ENCODE results near the gene PAX7. TPM values are rescaled to one million over a fixed set of nuclear protein-coding genes. Genes with fewer than 3 reads are reported as not detected.

Gene PAX7
- total and polyA plus RNA-seq, 9 of the 15 experiments (the other 6 are each of a cell fraction or from before 2014, with no cell fraction given) = not detected

GRCh38 chr1:18725231-18725895 lies 94.7 kb downstream of the PAX7 start:
- POLR2A ChIA-PET = interaction anchor here (0.6 to 1.9 kb wide), 3 partner anchors 7 to 92 kb away, joined by 3 to 5 read pairs (median 4); no protein-coding TSS in a partner anchor
- CTCF ChIA-PET (ENCODE audit: low intra/inter-chr PET ratio) = no interaction called here
- 2% methylated on average over 20 of the region's 24 CpGs for WGBS (ENCODE audit: insufficient coverage, low coverage, missing lambda C conversion rate)
- no peak for TF ChIP-seq E2F6 (IDR thresholded peaks at IDR 0.05; ENCODE audit: borderline replicate concordance in 1 of 2, extremely low read depth in 1 of 2, insufficient read depth in 1 of 2, insufficient read length in 1 of 2, low read depth in 1 of 2, low read length in 1 of 2, poor library complexity in 1 of 2, severe bottlenecking in 1 of 2)
- TF ChIP-seq CREB5 (CRISPR knock-in tag; IDR thresholded peaks at IDR 0.05) = no peak
- TF ChIP-seq ZNF263 (CRISPR knock-in tag; IDR thresholded peaks at IDR 0.05; ENCODE audit: borderline replicate concordance) = peak; percentile 80
- TF ChIP-seq IRF1 (CRISPR knock-in tag; IDR thresholded peaks at IDR 0.05; ENCODE audit: borderline replicate concordance) = no peak
- FAIRE-seq (no peak), ATAC-seq (no peak), DNase-seq (ENCODE audit: extremely low read depth in 1 of 4, low spot score in 3 of 4) (no peak)
- intact Hi-C loops (cut with micrococcal nuclease) = no loop called here
- Histone ChIP-seq H4K20me1 (replicated peaks; ENCODE audit: control insufficient read depth, insufficient read depth, low read length) (peaks cover 11% of the 10 kb centered on the region; the same call in 1 of the 2 replicates), H3K9me1 (ENCODE audit: control insufficient read depth, insufficient read depth, low read length) (no peaks in the 10 kb centered on the region), H3K27ac (ENCODE audit: extremely low read depth, low read depth, low read length) (no peak overlapping the region), H3K9me3 (replicated peaks; ENCODE audit: control insufficient read depth, insufficient read depth, low read depth, low read length) (no peaks in the 10 kb centered on the region), H3K27me3 (ENCODE audit: control insufficient read depth in 2 of 2, insufficient read depth in 2 of 2, low read length in 2 of 2) (peaks cover 36 to 87% of the 10 kb centered on the region in 2 experiments), H3K9ac (ENCODE audit: insufficient read depth in 1 of 2, low read depth in 2 of 2, low read length in 2 of 2) (no peak overlapping the region), H2AFZ (ENCODE audit: low read depth, low read length) (no peak overlapping the region), H3K79me2 (ENCODE audit: control insufficient read depth, insufficient read depth, low read length) (no peaks in the 10 kb centered on the region), H3K4me3 (no peak overlapping the region), H3K36me3 (ENCODE audit: control insufficient read depth, insufficient read depth, low read length) (no peaks in the 10 kb centered on the region), H3K4me1 (replicated peaks in 1 of 2; ENCODE audit: control insufficient read depth in 2 of 2, insufficient read depth in 2 of 2, low read length in 2 of 2) (peaks cover 0 to 5% of the 10 kb centered on the region in 2 experiments; a peak in 1 of 5 replicates), H3K4me2 (ENCODE audit: insufficient read depth, low read length) (no peak overlapping the region)
- in situ Hi-C loops (cut with MboI) = no loop called here
- no TSS peak for BruUV-seq (replicated peaks)
